ENCODE results near the gene MYBPC3. TPM values are rescaled to one million over a fixed set of nuclear protein-coding genes. Genes with fewer than 3 reads are reported as not detected.

MYBPC3 gene
- polyA plus RNA-seq, 2 of the 4 experiments (the other 2 are of a cell fraction): 0.05 to 0.06 TPM

DNA sequence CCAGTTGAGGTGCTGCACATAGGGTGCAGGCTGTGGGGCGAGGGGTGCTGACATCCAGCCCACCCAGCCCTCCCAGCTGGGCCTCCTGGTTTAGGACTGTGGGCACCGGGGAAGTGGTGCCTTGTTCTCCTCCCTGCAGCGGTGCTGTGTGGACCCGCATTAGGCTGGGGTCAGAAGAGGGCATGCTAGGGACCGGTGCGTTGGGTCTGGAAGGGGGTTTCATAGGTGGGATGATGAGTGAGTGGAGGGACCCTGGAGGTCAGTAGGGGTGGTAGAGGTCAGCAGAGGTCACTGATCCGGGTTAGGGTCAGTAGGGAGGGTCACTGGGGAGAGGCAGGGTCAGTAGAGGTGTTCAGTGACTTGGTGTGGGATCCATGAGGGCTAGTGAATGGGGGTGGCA is 6.7 kb upstream of the MYBPC3 start:
- Histone ChIP-seq H3K4me2 (no peak overlapping the region), H3K9me3 (no peaks in the 10 kb centered on the region), H3K4me3 (no peak overlapping the region), H3K4me1 (peaks cover 4% of the 10 kb centered on the region; the same call in 1 of the 3 replicates), H3K27ac (no peak overlapping the region)
- POLR2A ChIA-PET: interaction anchor here (0.7 kb wide), 1 partner anchor 50 kb away, joined by 3 read pairs; no protein-coding TSS in a partner anchor
- no peak for FAIRE-seq
- no peak for DNase-seq (ENCODE audit: low read depth in 1 of 2, low spot score in 1 of 2)
- 73% methylated on average over 6 of the region's 7 CpGs for WGBS (ENCODE audit: missing lambda C conversion rate)
- TF ChIP-seq, protein P1, sequence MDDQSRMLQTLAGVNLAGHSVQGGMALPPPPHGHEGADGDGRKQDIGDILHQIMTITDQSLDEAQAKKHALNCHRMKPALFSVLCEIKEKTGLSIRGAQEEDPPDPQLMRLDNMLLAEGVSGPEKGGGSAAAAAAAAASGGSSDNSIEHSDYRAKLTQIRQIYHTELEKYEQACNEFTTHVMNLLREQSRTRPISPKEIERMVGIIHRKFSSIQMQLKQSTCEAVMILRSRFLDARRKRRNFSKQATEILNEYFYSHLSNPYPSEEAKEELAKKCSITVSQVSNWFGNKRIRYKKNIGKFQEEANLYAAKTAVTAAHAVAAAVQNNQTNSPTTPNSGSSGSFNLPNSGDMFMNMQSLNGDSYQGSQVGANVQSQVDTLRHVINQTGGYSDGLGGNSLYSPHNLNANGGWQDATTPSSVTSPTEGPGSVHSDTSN (IDR thresholded peaks at IDR 0.05): no peak
- TF ChIP-seq HOXB5 (CRISPR knock-in tag; IDR thresholded peaks at IDR 0.05) (no peak), CBX8 (IDR thresholded peaks at IDR 0.05) (no peak), JUN (IDR thresholded peaks at IDR 0.05) (no peak)
- no peak for ATAC-seq
- CTCF ChIA-PET: interaction anchor here (0.7 to 3.3 kb wide), 9 partner anchors 10 to 494 kb away, joined by 3 to 19 read pairs (median 3); no protein-coding TSS in a partner anchor

DNA sequence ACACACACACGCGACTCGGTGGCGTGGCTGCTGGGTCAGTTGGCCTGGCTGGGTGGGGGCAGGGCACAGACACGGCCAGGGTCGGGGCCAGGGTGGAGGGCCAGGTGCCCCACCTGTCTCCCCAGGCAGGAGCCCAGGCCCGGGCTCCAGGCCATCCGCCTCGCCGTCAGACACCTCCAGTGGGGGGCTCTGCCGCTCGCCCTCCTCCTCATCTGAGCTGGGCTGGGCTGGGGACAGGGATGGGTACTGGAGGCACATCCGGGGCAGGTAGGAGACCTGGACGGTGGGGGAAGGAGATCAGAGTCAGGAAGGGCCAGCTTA is 6.2 kb upstream of the MYBPC3 start:
- Histone ChIP-seq H3K4me2 (no peak overlapping the region), H3K27ac (no peak overlapping the region), H3K9me3 (no peaks in the 10 kb centered on the region), H3K4me1 (peaks cover 4% of the 10 kb centered on the region; the same call in 1 of the 3 replicates), H3K4me3 (no peak overlapping the region)
- ChIA-PET CTCF (interaction anchor here (1.0 to 1.6 kb wide), 2 partner anchors 11 to 85 kb away, joined by 3 to 4 read pairs; no protein-coding TSS in a partner anchor), POLR2A (no interaction called here)
- ATAC-seq: no peak
- DNase-seq (ENCODE audit: low read depth in 1 of 2, low spot score in 1 of 2): no peak
- 77% methylated on average over 5 of the region's 14 CpGs for WGBS (ENCODE audit: missing lambda C conversion rate)
- FAIRE-seq: no peak
- TF ChIP-seq, protein P2, sequence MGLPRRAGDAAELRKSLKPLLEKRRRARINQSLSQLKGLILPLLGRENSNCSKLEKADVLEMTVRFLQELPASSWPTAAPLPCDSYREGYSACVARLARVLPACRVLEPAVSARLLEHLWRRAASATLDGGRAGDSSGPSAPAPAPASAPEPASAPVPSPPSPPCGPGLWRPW (IDR thresholded peaks at IDR 0.05): no peak
- TF ChIP-seq CEBPB (IDR thresholded peaks at IDR 0.05) (no peak), KDM1A (IDR thresholded peaks at IDR 0.05; ENCODE audit: low read depth) (no peak), RARB (CRISPR knock-in tag; IDR thresholded peaks at IDR 0.05) (no peak), JUNB (IDR thresholded peaks at IDR 0.05) (no peak), FOSB (CRISPR knock-in tag; IDR thresholded peaks at IDR 0.05) (no peak), RCOR1 (IDR thresholded peaks at IDR 0.05; ENCODE audit: low read depth, low read length) (no peak), FOXS1 (CRISPR knock-in tag; IDR thresholded peaks at IDR 0.05) (no peak), CHD2 (IDR thresholded peaks at IDR 0.05; ENCODE audit: low read length, partially characterized antibody) (no peak), RAD21 (conservative IDR thresholded peaks at IDR 0.05 in 1 of 2, IDR thresholded peaks at IDR 0.05 in 1 of 2) (no peak), POLR2AphosphoS2 (conservative IDR thresholded peaks at IDR 0.05; ENCODE audit: low read length) (no peak), RFX5 (IDR thresholded peaks at IDR 0.05) (no peak)
- TF ChIP-seq, protein P3, sequence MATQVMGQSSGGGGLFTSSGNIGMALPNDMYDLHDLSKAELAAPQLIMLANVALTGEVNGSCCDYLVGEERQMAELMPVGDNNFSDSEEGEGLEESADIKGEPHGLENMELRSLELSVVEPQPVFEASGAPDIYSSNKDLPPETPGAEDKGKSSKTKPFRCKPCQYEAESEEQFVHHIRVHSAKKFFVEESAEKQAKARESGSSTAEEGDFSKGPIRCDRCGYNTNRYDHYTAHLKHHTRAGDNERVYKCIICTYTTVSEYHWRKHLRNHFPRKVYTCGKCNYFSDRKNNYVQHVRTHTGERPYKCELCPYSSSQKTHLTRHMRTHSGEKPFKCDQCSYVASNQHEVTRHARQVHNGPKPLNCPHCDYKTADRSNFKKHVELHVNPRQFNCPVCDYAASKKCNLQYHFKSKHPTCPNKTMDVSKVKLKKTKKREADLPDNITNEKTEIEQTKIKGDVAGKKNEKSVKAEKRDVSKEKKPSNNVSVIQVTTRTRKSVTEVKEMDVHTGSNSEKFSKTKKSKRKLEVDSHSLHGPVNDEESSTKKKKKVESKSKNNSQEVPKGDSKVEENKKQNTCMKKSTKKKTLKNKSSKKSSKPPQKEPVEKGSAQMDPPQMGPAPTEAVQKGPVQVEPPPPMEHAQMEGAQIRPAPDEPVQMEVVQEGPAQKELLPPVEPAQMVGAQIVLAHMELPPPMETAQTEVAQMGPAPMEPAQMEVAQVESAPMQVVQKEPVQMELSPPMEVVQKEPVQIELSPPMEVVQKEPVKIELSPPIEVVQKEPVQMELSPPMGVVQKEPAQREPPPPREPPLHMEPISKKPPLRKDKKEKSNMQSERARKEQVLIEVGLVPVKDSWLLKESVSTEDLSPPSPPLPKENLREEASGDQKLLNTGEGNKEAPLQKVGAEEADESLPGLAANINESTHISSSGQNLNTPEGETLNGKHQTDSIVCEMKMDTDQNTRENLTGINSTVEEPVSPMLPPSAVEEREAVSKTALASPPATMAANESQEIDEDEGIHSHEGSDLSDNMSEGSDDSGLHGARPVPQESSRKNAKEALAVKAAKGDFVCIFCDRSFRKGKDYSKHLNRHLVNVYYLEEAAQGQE (IDR thresholded peaks at IDR 0.05): no peak
- TF ChIP-seq, protein P4, sequence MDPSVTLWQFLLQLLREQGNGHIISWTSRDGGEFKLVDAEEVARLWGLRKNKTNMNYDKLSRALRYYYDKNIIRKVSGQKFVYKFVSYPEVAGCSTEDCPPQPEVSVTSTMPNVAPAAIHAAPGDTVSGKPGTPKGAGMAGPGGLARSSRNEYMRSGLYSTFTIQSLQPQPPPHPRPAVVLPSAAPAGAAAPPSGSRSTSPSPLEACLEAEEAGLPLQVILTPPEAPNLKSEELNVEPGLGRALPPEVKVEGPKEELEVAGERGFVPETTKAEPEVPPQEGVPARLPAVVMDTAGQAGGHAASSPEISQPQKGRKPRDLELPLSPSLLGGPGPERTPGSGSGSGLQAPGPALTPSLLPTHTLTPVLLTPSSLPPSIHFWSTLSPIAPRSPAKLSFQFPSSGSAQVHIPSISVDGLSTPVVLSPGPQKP (IDR thresholded peaks at IDR 0.05; ENCODE audit: low read depth, low read length): no peak
- TF ChIP-seq, protein P5, sequence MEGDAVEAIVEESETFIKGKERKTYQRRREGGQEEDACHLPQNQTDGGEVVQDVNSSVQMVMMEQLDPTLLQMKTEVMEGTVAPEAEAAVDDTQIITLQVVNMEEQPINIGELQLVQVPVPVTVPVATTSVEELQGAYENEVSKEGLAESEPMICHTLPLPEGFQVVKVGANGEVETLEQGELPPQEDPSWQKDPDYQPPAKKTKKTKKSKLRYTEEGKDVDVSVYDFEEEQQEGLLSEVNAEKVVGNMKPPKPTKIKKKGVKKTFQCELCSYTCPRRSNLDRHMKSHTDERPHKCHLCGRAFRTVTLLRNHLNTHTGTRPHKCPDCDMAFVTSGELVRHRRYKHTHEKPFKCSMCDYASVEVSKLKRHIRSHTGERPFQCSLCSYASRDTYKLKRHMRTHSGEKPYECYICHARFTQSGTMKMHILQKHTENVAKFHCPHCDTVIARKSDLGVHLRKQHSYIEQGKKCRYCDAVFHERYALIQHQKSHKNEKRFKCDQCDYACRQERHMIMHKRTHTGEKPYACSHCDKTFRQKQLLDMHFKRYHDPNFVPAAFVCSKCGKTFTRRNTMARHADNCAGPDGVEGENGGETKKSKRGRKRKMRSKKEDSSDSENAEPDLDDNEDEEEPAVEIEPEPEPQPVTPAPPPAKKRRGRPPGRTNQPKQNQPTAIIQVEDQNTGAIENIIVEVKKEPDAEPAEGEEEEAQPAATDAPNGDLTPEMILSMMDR (IDR thresholded peaks at IDR 0.05): no peak
- TF ChIP-seq, protein P6, sequence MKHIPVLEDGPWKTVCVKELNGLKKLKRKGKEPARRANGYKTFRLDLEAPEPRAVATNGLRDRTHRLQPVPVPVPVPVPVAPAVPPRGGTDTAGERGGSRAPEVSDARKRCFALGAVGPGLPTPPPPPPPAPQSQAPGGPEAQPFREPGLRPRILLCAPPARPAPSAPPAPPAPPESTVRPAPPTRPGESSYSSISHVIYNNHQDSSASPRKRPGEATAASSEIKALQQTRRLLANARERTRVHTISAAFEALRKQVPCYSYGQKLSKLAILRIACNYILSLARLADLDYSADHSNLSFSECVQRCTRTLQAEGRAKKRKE (CRISPR knock-in tag; IDR thresholded peaks at IDR 0.05; ENCODE audit: low read depth): no peak
